Measurements from ENCODE around the gene PTH2R.

The PTH2R gene

DNA sequence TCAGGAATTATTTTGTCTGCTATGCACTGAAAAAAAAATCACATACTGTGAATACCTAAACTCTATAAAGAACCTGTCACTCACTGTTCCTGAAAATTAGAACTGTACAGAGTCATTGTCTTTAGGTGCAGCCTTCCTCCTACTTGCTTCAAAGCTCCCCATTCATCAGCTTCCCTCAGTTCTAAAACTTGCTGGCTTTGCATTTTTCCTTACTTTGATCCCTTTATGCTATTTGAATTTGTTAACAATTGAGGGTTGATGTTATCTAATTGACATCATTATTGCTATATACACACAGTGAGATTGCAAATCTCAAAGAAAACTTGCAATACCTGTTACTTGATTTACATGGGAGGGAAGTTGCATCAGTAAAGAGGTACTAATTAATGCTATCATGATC, 48.3 kb downstream of the PTH2R start:
- Histone ChIP-seq H3K27me3 (ENCODE audit: insufficient read depth, poor library complexity, severe bottlenecking) (no peaks in the 10 kb centered on the region), H3K27ac (replicated peaks) (no peak overlapping the region), H3K4me3 (replicated peaks; ENCODE audit: insufficient read depth, low read length) (no peak overlapping the region)
- no peak for DNase-seq (ENCODE audit: low read depth in 1 of 2, low spot score in 1 of 2)
- TF ChIP-seq, protein P1, sequence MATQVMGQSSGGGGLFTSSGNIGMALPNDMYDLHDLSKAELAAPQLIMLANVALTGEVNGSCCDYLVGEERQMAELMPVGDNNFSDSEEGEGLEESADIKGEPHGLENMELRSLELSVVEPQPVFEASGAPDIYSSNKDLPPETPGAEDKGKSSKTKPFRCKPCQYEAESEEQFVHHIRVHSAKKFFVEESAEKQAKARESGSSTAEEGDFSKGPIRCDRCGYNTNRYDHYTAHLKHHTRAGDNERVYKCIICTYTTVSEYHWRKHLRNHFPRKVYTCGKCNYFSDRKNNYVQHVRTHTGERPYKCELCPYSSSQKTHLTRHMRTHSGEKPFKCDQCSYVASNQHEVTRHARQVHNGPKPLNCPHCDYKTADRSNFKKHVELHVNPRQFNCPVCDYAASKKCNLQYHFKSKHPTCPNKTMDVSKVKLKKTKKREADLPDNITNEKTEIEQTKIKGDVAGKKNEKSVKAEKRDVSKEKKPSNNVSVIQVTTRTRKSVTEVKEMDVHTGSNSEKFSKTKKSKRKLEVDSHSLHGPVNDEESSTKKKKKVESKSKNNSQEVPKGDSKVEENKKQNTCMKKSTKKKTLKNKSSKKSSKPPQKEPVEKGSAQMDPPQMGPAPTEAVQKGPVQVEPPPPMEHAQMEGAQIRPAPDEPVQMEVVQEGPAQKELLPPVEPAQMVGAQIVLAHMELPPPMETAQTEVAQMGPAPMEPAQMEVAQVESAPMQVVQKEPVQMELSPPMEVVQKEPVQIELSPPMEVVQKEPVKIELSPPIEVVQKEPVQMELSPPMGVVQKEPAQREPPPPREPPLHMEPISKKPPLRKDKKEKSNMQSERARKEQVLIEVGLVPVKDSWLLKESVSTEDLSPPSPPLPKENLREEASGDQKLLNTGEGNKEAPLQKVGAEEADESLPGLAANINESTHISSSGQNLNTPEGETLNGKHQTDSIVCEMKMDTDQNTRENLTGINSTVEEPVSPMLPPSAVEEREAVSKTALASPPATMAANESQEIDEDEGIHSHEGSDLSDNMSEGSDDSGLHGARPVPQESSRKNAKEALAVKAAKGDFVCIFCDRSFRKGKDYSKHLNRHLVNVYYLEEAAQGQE (IDR thresholded peaks at IDR 0.05; ENCODE audit: insufficient replicate concordance, low read depth), result no peak
- TF ChIP-seq SPI1 (IDR thresholded peaks at IDR 0.05; ENCODE audit: borderline replicate concordance, low read depth), result no peak

DNA sequence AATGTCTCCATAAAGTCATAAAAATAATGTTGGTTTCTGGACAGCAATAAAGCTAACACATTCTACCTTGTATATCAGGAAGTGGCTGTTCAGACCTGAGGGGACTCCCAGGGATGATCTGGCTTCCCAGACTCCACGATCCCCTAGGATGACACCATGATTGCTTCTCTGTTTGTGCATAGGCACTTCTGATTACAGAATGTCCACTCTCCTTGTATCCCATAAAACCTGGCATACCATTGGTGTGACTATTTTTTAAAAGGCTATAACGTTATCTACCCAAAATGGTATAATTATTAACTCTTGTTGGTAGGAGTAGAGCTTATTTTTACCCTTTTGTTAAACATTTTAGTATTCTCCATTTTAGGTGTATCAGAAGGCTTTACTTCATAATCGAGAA, 57.1 kb downstream of the PTH2R start:
- TF ChIP-seq, protein P2, sequence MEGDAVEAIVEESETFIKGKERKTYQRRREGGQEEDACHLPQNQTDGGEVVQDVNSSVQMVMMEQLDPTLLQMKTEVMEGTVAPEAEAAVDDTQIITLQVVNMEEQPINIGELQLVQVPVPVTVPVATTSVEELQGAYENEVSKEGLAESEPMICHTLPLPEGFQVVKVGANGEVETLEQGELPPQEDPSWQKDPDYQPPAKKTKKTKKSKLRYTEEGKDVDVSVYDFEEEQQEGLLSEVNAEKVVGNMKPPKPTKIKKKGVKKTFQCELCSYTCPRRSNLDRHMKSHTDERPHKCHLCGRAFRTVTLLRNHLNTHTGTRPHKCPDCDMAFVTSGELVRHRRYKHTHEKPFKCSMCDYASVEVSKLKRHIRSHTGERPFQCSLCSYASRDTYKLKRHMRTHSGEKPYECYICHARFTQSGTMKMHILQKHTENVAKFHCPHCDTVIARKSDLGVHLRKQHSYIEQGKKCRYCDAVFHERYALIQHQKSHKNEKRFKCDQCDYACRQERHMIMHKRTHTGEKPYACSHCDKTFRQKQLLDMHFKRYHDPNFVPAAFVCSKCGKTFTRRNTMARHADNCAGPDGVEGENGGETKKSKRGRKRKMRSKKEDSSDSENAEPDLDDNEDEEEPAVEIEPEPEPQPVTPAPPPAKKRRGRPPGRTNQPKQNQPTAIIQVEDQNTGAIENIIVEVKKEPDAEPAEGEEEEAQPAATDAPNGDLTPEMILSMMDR (IDR thresholded peaks at IDR 0.05; ENCODE audit: insufficient read depth, low read length), result no peak
- TF ChIP-seq, protein P1 (IDR thresholded peaks at IDR 0.05; ENCODE audit: insufficient replicate concordance, low read depth), result no peak
- TF ChIP-seq GABPA (IDR thresholded peaks at IDR 0.05; ENCODE audit: low read depth), result no peak
- TF ChIP-seq POLR2AphosphoS5 (IDR thresholded peaks at IDR 0.05; ENCODE audit: low read depth), result no peak
- no peak for TF ChIP-seq SPI1 (IDR thresholded peaks at IDR 0.05; ENCODE audit: borderline replicate concordance, low read depth)
- DNase-seq (ENCODE audit: low read depth in 1 of 2, low spot score in 1 of 2), result no peak
- Histone ChIP-seq H3K27me3 (ENCODE audit: insufficient read depth, poor library complexity, severe bottlenecking) (no peaks in the 10 kb centered on the region), H3K27ac (replicated peaks) (no peak overlapping the region), H3K4me3 (replicated peaks; ENCODE audit: insufficient read depth, low read length) (no peak overlapping the region)

DNA sequence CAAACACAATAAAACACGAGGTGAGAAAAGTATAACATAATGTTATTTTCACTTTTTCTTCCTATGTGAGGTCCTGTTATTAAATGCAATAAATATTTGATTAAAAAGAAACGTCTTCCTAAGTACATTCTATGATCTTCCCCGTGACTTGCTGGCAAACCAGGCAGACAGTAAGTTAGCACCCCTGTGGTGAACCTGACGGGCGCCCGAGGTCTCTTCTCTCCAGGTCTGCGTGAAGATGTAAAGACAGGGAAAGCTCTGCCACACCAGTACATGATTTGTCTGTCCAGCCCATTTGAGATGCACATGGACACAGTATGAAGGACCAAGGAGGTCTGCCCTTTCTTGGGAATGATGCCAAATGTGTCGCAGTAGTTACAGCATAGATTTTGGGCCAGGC, 57.6 kb downstream of the PTH2R start:
- Histone ChIP-seq H3K27ac (replicated peaks) (no peak overlapping the region), H3K4me3 (replicated peaks; ENCODE audit: insufficient read depth, low read length) (no peak overlapping the region), H3K27me3 (ENCODE audit: insufficient read depth, poor library complexity, severe bottlenecking) (no peaks in the 10 kb centered on the region)
- TF ChIP-seq, protein P2 (IDR thresholded peaks at IDR 0.05; ENCODE audit: insufficient read depth, low read length), result no peak
- TF ChIP-seq GABPA (IDR thresholded peaks at IDR 0.05; ENCODE audit: low read depth), result no peak
- no peak for TF ChIP-seq POLR2AphosphoS5 (IDR thresholded peaks at IDR 0.05; ENCODE audit: low read depth)
- TF ChIP-seq, protein P1 (IDR thresholded peaks at IDR 0.05; ENCODE audit: insufficient replicate concordance, low read depth), result no peak
- DNase-seq (ENCODE audit: low read depth in 1 of 2, low spot score in 1 of 2), result no peak
